ENCODE data around the gene FCER2. TPM values are rescaled to one million over a fixed set of nuclear protein-coding genes. Genes with fewer than 3 reads are reported as not detected.

FCER2 gene
- total and polyA plus RNA-seq, 2 of the 4 experiments (the other 2 are of a cell fraction), result not detected

- Histone ChIP-seq H2BK15ac (ENCODE audit: low read depth, low read length) (no peak overlapping the region), H3K36me3 (ENCODE audit: control insufficient read depth, insufficient read depth, low read length) (no peaks in the 10 kb centered on the region), H3K27me3 (ENCODE audit: control insufficient read depth, insufficient read depth, low read length) (peaks cover 7% of the 10 kb centered on the region; the same call in 1 of the 2 replicates), H2BK120ac (ENCODE audit: low read depth, low read length) (no peak overlapping the region), H3K4me3 (ENCODE audit: insufficient read depth, low read depth, low read length) (no peak overlapping the region), H3K14ac (replicated peaks; ENCODE audit: low read depth, low read length) (no peak overlapping the region), H3K4ac (ENCODE audit: low read depth, low read length) (no peak overlapping the region), H3K9ac (ENCODE audit: low read depth, low read length) (no peak overlapping the region), H4K5ac (ENCODE audit: low read depth, low read length) (no peak overlapping the region), H3K79me1 (ENCODE audit: low read depth in 1 of 2, low read length in 2 of 2) (no peaks in the 10 kb centered on the region), H2AK9ac (replicated peaks; ENCODE audit: low read depth, low read length, poor library complexity) (no peak overlapping the region), H2AK5ac (ENCODE audit: low read depth, low read length) (no peak overlapping the region), H3K9me1 (ENCODE audit: insufficient read depth, low read length) (peaks cover 9% of the 10 kb centered on the region), H4K91ac (ENCODE audit: insufficient read depth, low read depth, low read length) (no peak overlapping the region), H3K18ac (ENCODE audit: low read depth, low read length) (no peak overlapping the region), H4K20me1 (ENCODE audit: insufficient read depth, low read length) (peaks cover 5% of the 10 kb centered on the region; the same call in 1 of the 2 replicates), H3K4me2 (ENCODE audit: low read depth, low read length) (no peak overlapping the region), H3K9me3 (ENCODE audit: control insufficient read depth, insufficient read depth, low read length) (no peaks in the 10 kb centered on the region), H2AFZ (replicated peaks; ENCODE audit: low read length, poor library complexity) (no peak overlapping the region), H2BK5ac (ENCODE audit: low read depth, low read length, poor library complexity, severe bottlenecking) (no peak overlapping the region), H3K23ac (ENCODE audit: low read depth, low read length) (no peak overlapping the region), H4K8ac (ENCODE audit: low read depth in 2 of 2, low read length in 2 of 2) (no peak overlapping the region), H3K27ac (ENCODE audit: insufficient read depth, low read length) (no peak overlapping the region), H2BK20ac (ENCODE audit: low read depth, low read length) (no peak overlapping the region), H3K4me1 (ENCODE audit: control insufficient read depth, insufficient read depth, low read length) (no peaks in the 10 kb centered on the region), H3K56ac (ENCODE audit: extremely low read depth, insufficient read depth, low read length) (no peak overlapping the region)
- intact Hi-C loops (cut with micrococcal nuclease), result no loop called here
- ChIA-PET CTCF (no interaction called here), POLR2A (ENCODE audit: unreplicated experiment) (no interaction called here)
- BruUV-seq (replicated peaks), result no TSS peak
- no peak for DNase-seq
- 76% methylated on average over 8 of the region's 43 CpGs; no CpG with 5 or more reads in 1 of the 2 experiments for WGBS, 2 experiments (ENCODE audit: extremely low coverage in 2 of 2, insufficient read length in 1 of 2)
- dilution Hi-C loops (cut with HindIII; ENCODE audit: low sequenced_read_pairs, unreplicated experiment), result no loop called here
- in situ Hi-C loops (cut with MboI; ENCODE audit: low sequenced_read_pairs), result no loop called here
- no peak for ATAC-seq (ENCODE audit: low read depth)
- TF ChIP-seq CTCF (conservative IDR thresholded peaks at IDR 0.05; ENCODE audit: low read depth, low read length) (0 out of 2 replicates have a peak, but pooled peaks have one; percentile 6), CEBPB (IDR thresholded peaks at IDR 0.05; ENCODE audit: low read depth, low read length) (no peak), MAFK (IDR thresholded peaks at IDR 0.05; ENCODE audit: low read depth, low read length) (no peak)
Measured at GRCh38 chr19:7641290-7642276, 60.3 kb downstream of the FCER2 start.
